H9 (cell line): Measurements from ENCODE around the gene SCNM1. TPM values are rescaled to one million over a fixed set of nuclear protein-coding genes. Genes with fewer than 3 reads are reported as not detected.

ENCODE experiments used
- DNase-seq: peaks from one replicate; pipeline ENCODE4 v3.0.0-alpha.2; 2017
- H2AFZ ChIP-seq: one replicate; pipeline ENCODE4 v1.6.1; 2013; ENCODE audit warnings: mild to moderate bottlenecking, low read length, control low read depth, moderate library complexity
- H2AK5ac ChIP-seq: 2 replicates; pipeline ENCODE4 v1.6.1; 2013; ENCODE audit warnings: low read length, control low read depth, mixed read lengths; ENCODE audit not compliant: insufficient read length
- H2BK120ac ChIP-seq: one replicate; pipeline ENCODE4 v1.6.1; 2013; ENCODE audit warnings: low read depth, mild to moderate bottlenecking, low read length, control low read depth, inconsistent platforms; ENCODE audit not compliant: poor library complexity, severe bottlenecking
- H2BK12ac ChIP-seq: 2 replicates; pipeline ENCODE4 v1.6.1; 2013; ENCODE audit warnings: low read length, control low read depth, mixed read lengths, low read depth; ENCODE audit not compliant: insufficient read length
- H2BK15ac ChIP-seq: 2 replicates; pipeline ENCODE4 v1.6.1; 2013; ENCODE audit warnings: low read depth, low read length, control low read depth
- H2BK20ac ChIP-seq: one replicate; pipeline ENCODE4 v1.6.1; 2013; ENCODE audit warnings: low read depth, mild to moderate bottlenecking, low read length, control low read depth, inconsistent platforms; ENCODE audit not compliant: poor library complexity, severe bottlenecking
- H2BK5ac ChIP-seq: 2 replicates; pipeline ENCODE4 v1.6.1; 2013; ENCODE audit warnings: low read length, control low read depth, mixed read lengths; ENCODE audit not compliant: insufficient read length
- H3K14ac ChIP-seq: 2 replicates; pipeline ENCODE4 v1.6.1; 2013; ENCODE audit warnings: low read length, control low read depth; ENCODE audit not compliant: insufficient read depth
- H3K18ac ChIP-seq: 2 replicates; pipeline ENCODE4 v1.6.1; 2013; ENCODE audit warnings: low read depth, mild to moderate bottlenecking, mixed read lengths, low read length, control low read depth; ENCODE audit not compliant: insufficient read length
- H3K23ac ChIP-seq: 2 replicates; pipeline ENCODE4 v1.6.1; 2013; ENCODE audit warnings: low read length, control low read depth, mixed read lengths, low read depth; ENCODE audit not compliant: insufficient read length
- H3K23me2 ChIP-seq: 2 replicates; pipeline ENCODE4 v1.6.1; 2013; ENCODE audit warnings: low read depth, mild to moderate bottlenecking, mixed read lengths, low read length, control low read depth; ENCODE audit not compliant: insufficient read length, poor library complexity, severe bottlenecking
- H3K27ac ChIP-seq: 2 replicates; pipeline ENCODE4 v1.5.1; 2013; ENCODE audit warnings: low read length, control low read depth, mixed read lengths, low read depth; ENCODE audit not compliant: insufficient read length
- H3K27me3 ChIP-seq: 2 replicates; pipeline ENCODE4 v1.6.1; 2013; ENCODE audit warnings: low read length, control low read depth, inconsistent platforms; ENCODE audit not compliant: insufficient read depth
- H3K4ac ChIP-seq: 2 replicates; pipeline ENCODE4 v1.6.1; 2013; ENCODE audit warnings: low read depth, mild to moderate bottlenecking, control low read depth, inconsistent platforms, low read length, moderate library complexity
- H3K4me1 ChIP-seq: 2 replicates; pipeline ENCODE4 v1.6.1; 2013; ENCODE audit warnings: low read length, control low read depth, inconsistent platforms; ENCODE audit not compliant: insufficient read depth
- H3K4me2 ChIP-seq: 2 replicates; pipeline ENCODE4 v1.6.1; 2013; ENCODE audit warnings: low read length, control low read depth, mixed read lengths; ENCODE audit not compliant: insufficient read length, insufficient read depth
- H3K56ac ChIP-seq: 2 replicates; pipeline ENCODE4 v1.6.1; 2013; ENCODE audit warnings: low read depth, mild to moderate bottlenecking, mixed read lengths, low read length, control low read depth; ENCODE audit not compliant: insufficient read length
- H3K79me1 ChIP-seq: 2 replicates; pipeline ENCODE4 v1.6.1; 2013; ENCODE audit warnings: low read depth, mild to moderate bottlenecking, moderate library complexity, low read length, control low read depth, inconsistent platforms; ENCODE audit not compliant: insufficient read depth, poor library complexity, severe bottlenecking
- H3K79me2 ChIP-seq: 2 replicates; pipeline ENCODE4 v1.6.1; 2013; ENCODE audit warnings: low read length, control low read depth, inconsistent platforms; ENCODE audit not compliant: insufficient read depth
- H3K9ac ChIP-seq: 2 replicates; pipeline ENCODE4 v1.6.1; 2013; ENCODE audit warnings: low read length, control low read depth, mixed read lengths; ENCODE audit not compliant: insufficient read length; ENCODE audit errors: extremely low read depth
- H3K9me3 ChIP-seq: one replicate; pipeline ENCODE4 v1.6.1; 2013; ENCODE audit warnings: low read depth, low read length, inconsistent platforms; ENCODE audit not compliant: control insufficient read depth
- H3T11ph ChIP-seq: one replicate; pipeline ENCODE4 v1.6.1; 2013; ENCODE audit warnings: mild to moderate bottlenecking, low read length, control low read depth, inconsistent platforms
- H4K20me1 ChIP-seq: one replicate; pipeline ENCODE4 v1.6.1; 2013; ENCODE audit not compliant: control insufficient read depth, insufficient read length, insufficient read depth
- H4K5ac ChIP-seq: 2 replicates; pipeline ENCODE4 v1.6.1; 2013; ENCODE audit warnings: low read depth, mild to moderate bottlenecking, mixed read lengths, low read length, control low read depth; ENCODE audit not compliant: insufficient read length
- H4K8ac ChIP-seq: replicated peaks from 2 replicates; pipeline ENCODE4 v1.6.1; 2013; ENCODE audit warnings: low read length, control low read depth, mixed read lengths, low read depth; ENCODE audit not compliant: insufficient read length
- H4K91ac ChIP-seq: 2 replicates; pipeline ENCODE4 v1.6.1; 2013; ENCODE audit warnings: low read depth, mild to moderate bottlenecking, moderate library complexity, mixed read lengths, low read length, control low read depth; ENCODE audit not compliant: insufficient read length
- H3K27ac Mint-ChIP-seq, 3 experiments: 2 replicates in 2 of 3; 3 replicates in 1 of 3; pipeline ENCODE4 v1.8.0; 2020 to 2021; ENCODE audit warnings: mixed read lengths in 3 of 3, mild to moderate bottlenecking in 1 of 3, moderate library complexity in 1 of 3
- H3K27me3 Mint-ChIP-seq: 2 replicates; pipeline ENCODE4 v1.8.0; 2021; ENCODE audit warnings: low read depth, mild to moderate bottlenecking, moderate library complexity, mixed read lengths
- H3K36me3 Mint-ChIP-seq, 3 experiments: 2 replicates in 2 of 3; 3 replicates in 1 of 3; pipeline ENCODE4 v1.8.0; 2020 to 2021; ENCODE audit warnings: low read depth in 3 of 3, mixed read lengths in 3 of 3; ENCODE audit not compliant: insufficient read depth in 1 of 3
- H3K4me1 Mint-ChIP-seq, 2 experiments: 2 replicates each; pipeline ENCODE4 v1.8.0; 2020; ENCODE audit warnings: mixed read lengths in 2 of 2
- H3K4me3 Mint-ChIP-seq, 2 experiments: 2 replicates in 1 of 2; 3 replicates in 1 of 2; pipeline ENCODE4 v1.8.0; 2020 to 2021; ENCODE audit warnings: mild to moderate bottlenecking in 2 of 2, mixed read lengths in 2 of 2, moderate library complexity in 1 of 2
- H3K9me3 Mint-ChIP-seq, 2 experiments: 2 replicates in 1 of 2; 3 replicates in 1 of 2; pipeline ENCODE4 v1.8.0; 2020; ENCODE audit warnings: mild to moderate bottlenecking in 2 of 2, mixed read lengths in 2 of 2, moderate library complexity in 1 of 2
- CTCF ChIP-seq: fragments of 200-600 bp; sonication (generic); conservative IDR thresholded peaks from 3 replicates; pipeline ENCODE4 v1.8.0; 2021; ENCODE audit warnings: antibody characterized with exemption, mild to moderate bottlenecking
- WGBS: extraction: QIAGEN DNeasy Blood & Tissue Kit; methylation state at CpG from one replicate; pipeline ENCODE4 v1.1.7; 2013; ENCODE audit warnings: missing lambda C conversion rate, low lambda C conversion rate, mixed read lengths; ENCODE audit not compliant: insufficient read length; ENCODE audit errors: extremely low coverage; 5-methylcytosine and 5-hydroxymethylcytosine counted together
- total RNA-seq: library from RNA; stranded (reverse); gene quantifications from 2 replicates; pipeline ENCODE4 v1.2.1, GENCODE V29; 2021

Gene SCNM1
- total RNA-seq, 1 experiment from 2014 or later: 60.5 TPM

- no peak overlapping the region; a peak in 1 of 5 replicates for H3K4me3 Mint-ChIP-seq
- Histone ChIP-seq H2AK5ac (no peak overlapping the region), H3K4me1 (peaks cover 22% of the 10 kb centered on the region; the same call in 1 of the 2 replicates), H2BK5ac (no peak overlapping the region), H2BK15ac (no peak overlapping the region), H3K4me2 (no peak overlapping the region), H3K23me2 (peaks cover 24% of the 10 kb centered on the region), H3K27ac (no peak overlapping the region), H3K27me3 (no peaks in the 10 kb centered on the region; the same call in 1 of the 2 replicates), H4K8ac (no peak overlapping the region), H2BK12ac (no peak overlapping the region), H2AFZ (no peak overlapping the region), H3K56ac (no peak overlapping the region), H4K91ac (no peak overlapping the region), H3K4ac (no peak overlapping the region), H3K23ac (no peak overlapping the region), H3K18ac (no peak overlapping the region), H3K79me2 (no peaks in the 10 kb centered on the region), H3K14ac (no peak overlapping the region), H4K20me1 (peaks cover 4% of the 10 kb centered on the region), H3T11ph (no peak overlapping the region), H2BK120ac (no peak overlapping the region), H4K5ac (no peak overlapping the region), H2BK20ac (no peak overlapping the region), H3K79me1 (no peaks in the 10 kb centered on the region), H3K9me3 (no peaks in the 10 kb centered on the region), H3K9ac (no peak overlapping the region)
- H3K27me3 Mint-ChIP-seq: peaks cover 21% of the 10 kb centered on the region
- H3K9me3 Mint-ChIP-seq: no peaks in the 10 kb centered on the region
- peaks cover 7 to 12% (median 12%) of the 10 kb centered on the region in 3 experiments; a peak in 6 of 7 replicates for H3K36me3 Mint-ChIP-seq
- WGBS: no CpG with 5 or more reads among the region's 5 CpGs
- H3K27ac Mint-ChIP-seq: peak overlapping the region in 1 of 3 experiments; percentile 48; a peak in 1 of 7 replicates
- H3K4me1 Mint-ChIP-seq: peaks cover 32 to 39% of the 10 kb centered on the region in 2 experiments
- TF ChIP-seq CTCF: no peak
- no peak for DNase-seq
Measured at GRCh38 chr1:151142411-151143056, 23.4 kb upstream of the SCNM1 start.
